ENCODE results near the gene DLAT. TPM values are rescaled to one million over a fixed set of nuclear protein-coding genes. Genes with fewer than 3 reads are reported as not detected.
"Not testable (repeated sequence)": the region's sequence is repeated elsewhere in the genome, so short reads cannot be mapped to it uniquely, and the experiment has no call there.

Gene DLAT
- total RNA-seq (ENCODE audit: insufficient read depth, low replicate concordance) = 16.6 TPM

- peak; percentile 92 for DNase-seq (ENCODE audit: low spot score)
These were observed at the start of gene DLAT for GRCh38 chr11:112024773-112025678. DLAT (plus strand) TSS chr11:112025408; CDS start chr11:112025473, 65 bp downstream.

GRCh38 chr11:111976119-111976766, 49.0 kb upstream of the DLAT start:
- no peak for DNase-seq (ENCODE audit: low spot score)

GRCh38 chr11:111976767-111977145, 48.5 kb upstream of the DLAT start:
- DNase-seq (ENCODE audit: low spot score) = no peak

GRCh38 chr11:111977146-111978027, 47.8 kb upstream of the DLAT start:
- peak; percentile 43 for DNase-seq (ENCODE audit: low spot score)

GRCh38 chr11:111978028-111978771, 47.0 kb upstream of the DLAT start:
- DNase-seq (ENCODE audit: low spot score) = peak; percentile 94

- no peak for DNase-seq (ENCODE audit: low spot score)
These were observed 45.1 kb upstream of the DLAT start for GRCh38 chr11:111980062-111980461.

GRCh38 chr11:111981270-111981669, 43.9 kb upstream of the DLAT start:
- DNase-seq (ENCODE audit: low spot score) = no peak

GRCh38 chr11:111982019-111982464, 43.2 kb upstream of the DLAT start:
- peak; percentile 63 for DNase-seq (ENCODE audit: low spot score)

GRCh38 chr11:111982541-111983186, 42.5 kb upstream of the DLAT start:
- no peak for DNase-seq (ENCODE audit: low spot score)

GRCh38 chr11:111983187-111983986, 41.8 kb upstream of the DLAT start:
- peak; percentile 29 for DNase-seq (ENCODE audit: low spot score)

- DNase-seq (ENCODE audit: low spot score) = no peak
These were observed 38.6 kb upstream of the DLAT start for GRCh38 chr11:111986589-111986988.

GRCh38 chr11:111990381-111990780, 34.8 kb upstream of the DLAT start:
- DNase-seq (ENCODE audit: low spot score) = no peak

GRCh38 chr11:111992206-111992855, 32.9 kb upstream of the DLAT start:
- DNase-seq (ENCODE audit: low spot score) = no peak

GRCh38 chr11:111996129-111996528, 29.1 kb upstream of the DLAT start:
- no peak for DNase-seq (ENCODE audit: low spot score)

GRCh38 chr11:111996669-111997068, 28.5 kb upstream of the DLAT start:
- not testable (repeated sequence) for DNase-seq (ENCODE audit: low spot score)

- no peak for DNase-seq (ENCODE audit: low spot score)
These were observed 26.1 kb upstream of the DLAT start for GRCh38 chr11:111999111-111999510.

GRCh38 chr11:112000703-112001102, 24.5 kb upstream of the DLAT start:
- DNase-seq (ENCODE audit: low spot score) = no peak

GRCh38 chr11:112002491-112003216, 22.6 kb upstream of the DLAT start:
- DNase-seq (ENCODE audit: low spot score) = no peak

Measured in umbilical cord (tissue), 2 donors.